Endothelial cell of umbilical vein (primary cell): ENCODE data around the gene SRGAP2.
"Not testable (repeated sequence)": the region's sequence is repeated elsewhere in the genome, so short reads cannot be mapped to it uniquely, and the experiment has no call there.

Experiments
- EZH2 ChIP-seq: IDR thresholded peaks from 2 replicates; pipeline ENCODE4 v1.6.1; 2012; ENCODE audit warnings: borderline replicate concordance, low read depth, mild to moderate bottlenecking, moderate library complexity, low read length, inconsistent platforms; ENCODE audit not compliant: severe bottlenecking
- POLR2AphosphoS5 ChIP-seq: IDR thresholded peaks from 2 replicates; pipeline ENCODE4 v1.6.1; 2012; ENCODE audit warnings: low read depth, mild to moderate bottlenecking, control low read depth, low read length, moderate library complexity; ENCODE audit not compliant: insufficient read depth
- TF ChIP-seq, protein P1 (sequence below), 2 donors: IDR thresholded peaks; 1 replicate in 1 of 2; 2 replicates in 1 of 2; pipeline ENCODE4 v1.5.1; 2011; ENCODE audit warnings: low read length in 2 of 2, mild to moderate bottlenecking in 2 of 2, moderate library complexity in 2 of 2, control low read depth in 1 of 2, inconsistent platforms in 1 of 2, low read depth in 1 of 2; ENCODE audit not compliant: insufficient read depth in 1 of 2; ENCODE audit errors: extremely low read depth in 1 of 2

DNA sequence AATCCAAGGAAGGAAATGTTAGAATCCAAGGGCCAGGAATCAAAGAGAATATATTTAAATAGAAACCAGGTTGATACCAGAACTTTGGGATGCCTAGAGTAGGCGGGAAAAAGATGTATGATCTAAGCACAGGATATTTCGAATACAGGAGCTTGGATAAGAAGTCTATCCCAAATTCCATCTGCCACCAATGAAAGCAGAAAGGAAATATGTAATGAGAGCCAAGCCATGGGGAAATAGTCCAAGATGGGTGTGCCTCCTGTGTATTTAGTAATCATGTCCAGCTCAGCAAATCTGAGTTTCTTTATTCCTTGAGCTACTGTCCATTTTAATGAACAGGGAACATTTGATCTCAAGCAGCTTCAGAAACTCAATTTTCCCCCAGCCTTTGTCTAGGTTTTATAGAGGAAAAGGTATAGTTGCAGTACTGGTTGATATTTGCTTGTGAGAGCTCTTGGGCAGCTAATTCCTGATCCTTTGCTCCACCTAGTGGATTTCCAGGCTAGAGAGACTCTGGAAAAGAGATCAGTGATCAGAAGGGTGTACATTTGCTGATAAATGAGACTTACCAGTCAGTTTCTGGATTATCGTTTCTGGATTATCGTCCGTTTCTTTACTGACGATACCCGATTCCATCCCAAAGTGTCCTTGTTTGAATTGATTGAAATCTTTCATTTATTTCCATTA lies 29.0 kb upstream of the SRGAP2 start:
- TF ChIP-seq, protein P1, sequence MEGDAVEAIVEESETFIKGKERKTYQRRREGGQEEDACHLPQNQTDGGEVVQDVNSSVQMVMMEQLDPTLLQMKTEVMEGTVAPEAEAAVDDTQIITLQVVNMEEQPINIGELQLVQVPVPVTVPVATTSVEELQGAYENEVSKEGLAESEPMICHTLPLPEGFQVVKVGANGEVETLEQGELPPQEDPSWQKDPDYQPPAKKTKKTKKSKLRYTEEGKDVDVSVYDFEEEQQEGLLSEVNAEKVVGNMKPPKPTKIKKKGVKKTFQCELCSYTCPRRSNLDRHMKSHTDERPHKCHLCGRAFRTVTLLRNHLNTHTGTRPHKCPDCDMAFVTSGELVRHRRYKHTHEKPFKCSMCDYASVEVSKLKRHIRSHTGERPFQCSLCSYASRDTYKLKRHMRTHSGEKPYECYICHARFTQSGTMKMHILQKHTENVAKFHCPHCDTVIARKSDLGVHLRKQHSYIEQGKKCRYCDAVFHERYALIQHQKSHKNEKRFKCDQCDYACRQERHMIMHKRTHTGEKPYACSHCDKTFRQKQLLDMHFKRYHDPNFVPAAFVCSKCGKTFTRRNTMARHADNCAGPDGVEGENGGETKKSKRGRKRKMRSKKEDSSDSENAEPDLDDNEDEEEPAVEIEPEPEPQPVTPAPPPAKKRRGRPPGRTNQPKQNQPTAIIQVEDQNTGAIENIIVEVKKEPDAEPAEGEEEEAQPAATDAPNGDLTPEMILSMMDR (IDR thresholded peaks at IDR 0.05; ENCODE audit: extremely low read depth in 1 of 2, insufficient read depth in 1 of 2, low read depth in 1 of 2, low read length in 2 of 2), result peak in 1 of 2 donors; percentile 6
- not testable (repeated sequence) for TF ChIP-seq EZH2, POLR2AphosphoS5
